ENCODE results near the gene RBM10.
"Not testable (repeated sequence)": the region's sequence is repeated elsewhere in the genome, so short reads cannot be mapped to it uniquely, and the experiment has no call there.

The RBM10 gene

DNA sequence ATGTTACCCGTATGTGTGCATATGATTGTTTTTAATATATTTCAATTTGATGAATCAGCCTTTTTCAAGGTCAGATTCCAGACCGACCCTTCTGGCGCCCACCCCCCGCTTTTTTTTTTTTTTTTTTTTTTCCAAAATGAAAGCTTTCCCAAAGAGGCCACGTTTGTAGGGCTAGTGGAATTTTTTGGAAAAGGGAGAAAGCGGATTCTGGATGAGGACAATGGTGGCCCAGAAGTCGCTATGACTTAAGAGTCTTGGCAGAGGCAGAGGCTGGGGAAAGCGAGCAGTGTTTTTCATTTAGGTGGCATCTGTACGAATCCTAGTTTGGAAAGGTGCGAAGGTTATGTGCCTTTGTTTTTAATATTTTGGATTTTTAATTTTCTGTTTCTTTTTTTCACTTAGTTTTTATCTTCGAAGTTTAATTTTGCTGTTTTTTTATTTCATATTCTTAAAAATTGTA is 15.1 kb upstream of the RBM10 start:
- no peaks in the 10 kb centered on the region for H3K9me3 ChIP-seq (ENCODE audit: insufficient read depth, low read depth, low read length)
- no peak overlapping the region for H3K27ac ChIP-seq (ENCODE audit: low read length)
- peak overlapping the region; percentile 83; the same call in 1 of the 2 replicates for H3K4me3 ChIP-seq (ENCODE audit: low read length)
- H3K27me3 ChIP-seq (ENCODE audit: insufficient read depth, low read length) = no peaks in the 10 kb centered on the region
- H3K4me1 ChIP-seq (ENCODE audit: insufficient read depth, low read length) = no peaks in the 10 kb centered on the region
- H3K9ac ChIP-seq (ENCODE audit: low read depth, low read length) = no peak overlapping the region
- H3K36me3 ChIP-seq (ENCODE audit: insufficient read depth, low read depth, low read length) = no peaks in the 10 kb centered on the region

DNA sequence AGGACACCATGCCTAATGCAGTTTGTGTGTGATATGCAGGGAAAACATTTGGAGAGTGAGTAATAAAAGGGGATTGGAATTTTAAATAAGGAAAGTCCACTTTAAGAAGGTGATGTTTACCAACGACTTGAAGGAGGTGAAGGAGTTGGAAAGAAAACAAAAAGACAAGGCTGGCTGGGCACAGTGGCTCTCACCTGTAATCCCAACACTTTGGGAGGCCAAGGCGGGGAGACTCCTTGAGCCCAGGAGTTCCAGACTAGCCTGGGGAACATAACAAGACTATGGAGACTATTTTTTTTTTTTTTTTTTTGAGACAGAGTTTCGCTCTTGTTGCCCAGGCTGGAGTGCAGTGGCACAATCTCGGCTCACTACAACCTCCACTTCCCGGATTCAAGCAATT is 11.5 kb upstream of the RBM10 start:
- H3K9ac ChIP-seq (ENCODE audit: low read depth, low read length) = no peak overlapping the region
- H3K36me3 ChIP-seq (ENCODE audit: insufficient read depth, low read depth, low read length) = no peaks in the 10 kb centered on the region
- H3K9me3 ChIP-seq (ENCODE audit: insufficient read depth, low read depth, low read length) = no peaks in the 10 kb centered on the region
- no peaks in the 10 kb centered on the region for H3K4me1 ChIP-seq (ENCODE audit: insufficient read depth, low read length)
- no peak overlapping the region for H3K4me3 ChIP-seq (ENCODE audit: low read length)
- no peaks in the 10 kb centered on the region for H3K27me3 ChIP-seq (ENCODE audit: insufficient read depth, low read length)
- H3K27ac ChIP-seq (ENCODE audit: low read length) = no peak overlapping the region

DNA sequence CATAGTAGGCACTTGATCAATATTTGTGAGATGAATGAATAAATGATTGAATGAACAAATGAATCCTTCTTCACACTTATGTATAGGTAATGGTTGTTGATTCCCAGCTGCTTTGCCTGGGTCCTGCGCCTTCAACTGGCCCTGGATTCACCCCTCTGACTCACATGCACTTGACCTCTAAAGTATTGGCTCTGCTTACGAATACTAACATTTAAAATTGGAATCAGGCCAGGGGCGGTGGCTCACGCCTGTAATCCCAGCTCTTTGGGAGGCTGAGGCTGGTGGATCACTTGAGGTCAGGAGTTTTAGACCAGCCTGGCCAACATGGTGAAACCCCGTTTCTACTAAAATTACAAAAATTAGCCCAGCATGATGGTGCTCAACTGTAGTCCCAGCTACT is 9.4 kb upstream of the RBM10 start:
- not testable (repeated sequence) for H3K36me3 ChIP-seq (ENCODE audit: insufficient read depth, low read depth, low read length); H3K27ac ChIP-seq (ENCODE audit: low read length); H3K27me3 ChIP-seq (ENCODE audit: insufficient read depth, low read length); H3K4me1 ChIP-seq (ENCODE audit: insufficient read depth, low read length); H3K9me3 ChIP-seq (ENCODE audit: insufficient read depth, low read depth, low read length); H3K4me3 ChIP-seq (ENCODE audit: low read length); H3K9ac ChIP-seq (ENCODE audit: low read depth, low read length)

DNA sequence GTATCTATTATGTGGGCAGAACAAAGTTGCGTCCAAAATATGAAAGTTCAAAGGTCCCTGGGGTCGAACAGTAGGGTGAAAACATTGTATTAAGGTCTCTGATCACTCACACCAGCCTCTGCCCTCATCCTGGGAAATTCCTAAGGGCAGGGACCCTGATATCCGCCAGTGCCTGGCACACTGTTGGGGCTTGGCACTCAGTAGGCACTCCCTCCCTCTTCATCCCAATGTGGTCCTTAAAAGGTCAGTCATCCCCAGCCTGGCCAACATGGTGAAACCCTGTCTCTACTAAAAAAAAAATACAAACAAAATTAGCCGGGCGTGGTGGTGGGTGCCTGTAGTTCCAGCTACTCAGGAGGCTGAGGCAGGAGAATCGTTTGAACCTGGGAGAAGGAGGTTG is 6.8 kb upstream of the RBM10 start:
- Histone ChIP-seq H3K4me1 (ENCODE audit: insufficient read depth, low read length) (no peaks in the 10 kb centered on the region), H3K36me3 (ENCODE audit: insufficient read depth, low read depth, low read length) (peaks cover 18% of the 10 kb centered on the region; the same call in 1 of the 2 replicates), H3K9me3 (ENCODE audit: insufficient read depth, low read depth, low read length) (no peaks in the 10 kb centered on the region), H3K27ac (ENCODE audit: low read length) (no peak overlapping the region), H3K4me3 (ENCODE audit: low read length) (no peak overlapping the region), H3K27me3 (ENCODE audit: insufficient read depth, low read length) (no peaks in the 10 kb centered on the region), H3K9ac (ENCODE audit: low read depth, low read length) (no peak overlapping the region)

DNA sequence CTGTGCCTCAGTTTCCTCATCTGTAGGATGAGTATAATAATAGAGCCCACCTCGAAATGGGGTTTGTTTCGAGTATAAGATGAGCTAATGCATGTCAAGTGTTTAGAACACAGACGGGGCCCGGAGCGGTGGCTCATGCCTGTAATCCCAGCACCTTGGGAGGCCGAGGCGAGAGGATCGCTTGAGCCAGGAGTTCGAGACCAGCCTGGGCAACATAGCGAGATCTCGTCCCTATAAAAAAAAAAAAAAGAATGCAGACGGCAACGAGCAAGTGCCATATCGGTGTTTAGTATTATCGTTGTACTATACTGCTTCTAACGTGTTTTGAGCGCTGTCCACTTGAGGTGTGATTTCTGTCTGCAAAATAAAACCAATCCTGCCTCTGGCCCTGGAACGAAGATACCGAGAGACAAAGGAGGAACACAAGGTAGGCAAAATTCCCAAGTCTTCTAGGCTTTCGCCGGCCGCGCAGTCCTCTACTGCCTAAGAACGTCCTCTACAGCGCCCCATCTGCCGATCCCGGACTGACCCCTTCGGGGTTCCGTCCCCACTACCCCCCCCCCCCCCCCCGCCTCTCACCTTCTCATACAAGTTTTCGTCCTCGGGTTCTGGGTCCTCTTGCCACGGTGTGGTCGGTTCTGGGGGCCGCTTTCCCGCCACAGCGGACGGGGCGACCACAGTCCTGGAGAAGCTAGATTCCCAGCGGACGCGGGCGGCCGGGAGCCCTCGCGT is 961 bp upstream of the RBM10 start:
- Histone ChIP-seq H3K36me3 (ENCODE audit: insufficient read depth, low read depth, low read length) (peaks cover 18% of the 10 kb centered on the region; the same call in 1 of the 2 replicates), H3K9me3 (ENCODE audit: insufficient read depth, low read depth, low read length) (no peaks in the 10 kb centered on the region), H3K27ac (ENCODE audit: low read length) (peak overlapping the region; percentile 98), H3K27me3 (ENCODE audit: insufficient read depth, low read length) (no peaks in the 10 kb centered on the region), H3K4me3 (ENCODE audit: low read length) (peak overlapping the region; percentile 92), H3K9ac (ENCODE audit: low read depth, low read length) (peak overlapping the region; percentile 94), H3K4me1 (ENCODE audit: insufficient read depth, low read length) (no peaks in the 10 kb centered on the region)

DNA sequence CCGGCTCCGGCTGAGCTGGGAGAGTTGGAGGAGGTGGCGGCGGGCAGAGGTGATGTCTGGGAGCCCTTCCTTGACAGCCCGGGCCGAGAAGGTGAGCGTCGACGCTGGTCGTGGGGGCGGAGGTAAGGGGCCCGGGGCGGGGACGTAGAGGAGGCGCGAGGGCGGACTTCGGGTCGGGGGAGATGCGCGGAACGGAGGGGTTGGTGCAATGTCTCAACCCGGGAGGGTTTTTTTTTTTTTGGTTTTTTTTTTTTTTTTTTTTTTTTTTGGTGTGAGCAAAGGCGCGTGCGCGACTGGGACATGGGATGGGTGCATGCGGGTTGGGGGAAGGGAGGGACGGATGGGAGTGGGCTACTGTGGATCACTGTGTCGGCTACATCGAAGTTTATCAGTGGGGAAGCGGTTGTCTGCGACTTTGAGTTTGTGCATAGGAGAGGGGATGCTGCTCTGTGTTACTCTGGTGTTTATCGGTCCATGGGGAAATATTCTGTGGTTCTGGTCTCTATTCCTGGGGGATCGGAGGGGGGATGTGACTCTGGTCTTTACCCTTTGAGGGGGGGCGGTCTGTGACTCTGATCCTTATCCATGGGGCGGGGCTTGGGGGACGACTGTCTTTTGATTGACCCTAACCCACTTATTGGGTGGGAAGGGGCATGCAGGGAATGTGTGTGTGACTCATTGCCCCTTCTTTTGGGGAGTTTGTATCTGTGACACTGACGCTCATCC is 537 bp downstream of the RBM10 start:
- Histone ChIP-seq H3K27me3 (ENCODE audit: insufficient read depth, low read length) (no peaks in the 10 kb centered on the region), H3K4me1 (ENCODE audit: insufficient read depth, low read length) (no peaks in the 10 kb centered on the region), H3K36me3 (ENCODE audit: insufficient read depth, low read depth, low read length) (peaks cover 20% of the 10 kb centered on the region; the same call in 1 of the 2 replicates), H3K4me3 (ENCODE audit: low read length) (peak overlapping the region; percentile 92), H3K9ac (ENCODE audit: low read depth, low read length) (peak overlapping the region; percentile 94; the same call in 1 of the 2 replicates), H3K9me3 (ENCODE audit: insufficient read depth, low read depth, low read length) (no peaks in the 10 kb centered on the region), H3K27ac (ENCODE audit: low read length) (peak overlapping the region; percentile 71)

DNA sequence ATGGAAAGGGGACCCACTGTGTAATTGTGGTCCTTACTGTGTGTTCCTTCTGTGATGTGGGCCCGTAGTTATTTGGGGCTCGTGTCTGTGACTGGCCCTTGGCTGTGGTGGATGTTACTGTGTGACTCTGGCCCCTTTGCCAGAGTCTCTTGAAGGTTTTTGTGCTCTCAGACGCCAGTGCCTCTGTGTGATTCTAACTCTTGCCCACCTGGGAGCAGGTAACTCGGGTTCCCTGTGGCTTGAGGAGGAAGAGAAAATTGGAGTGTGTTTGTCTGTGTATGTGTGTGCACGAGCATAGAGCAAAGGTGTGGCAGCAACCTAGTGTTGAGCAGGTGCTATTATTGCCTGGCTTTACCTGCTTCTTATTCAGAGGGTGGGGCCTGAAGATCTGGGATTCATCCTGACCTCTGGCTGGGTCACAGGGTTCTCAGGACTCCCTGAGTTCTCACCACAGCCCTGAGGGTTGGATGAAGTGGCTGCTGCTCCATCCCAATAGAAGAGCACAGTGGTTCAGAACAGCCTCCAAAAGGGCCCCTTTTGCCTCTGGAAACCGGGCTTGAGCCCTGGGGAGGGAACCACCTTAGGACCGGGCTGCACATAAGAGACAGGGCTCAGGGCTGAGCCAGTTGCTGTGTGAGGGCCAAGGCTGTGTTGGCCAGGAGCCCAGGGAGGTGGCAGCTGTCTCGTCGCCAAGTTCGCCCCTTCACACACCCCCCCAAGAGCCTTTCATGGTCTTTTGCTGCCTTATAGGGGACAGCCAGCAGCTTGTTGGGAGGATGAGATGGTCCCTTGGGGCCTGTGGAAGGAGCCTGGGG is 1.3 kb downstream of the RBM10 start:
- Histone ChIP-seq H3K36me3 (ENCODE audit: insufficient read depth, low read depth, low read length) (peaks cover 22% of the 10 kb centered on the region), H3K9ac (ENCODE audit: low read depth, low read length) (peak overlapping the region; percentile 94), H3K4me3 (ENCODE audit: low read length) (peak overlapping the region; percentile 92), H3K9me3 (ENCODE audit: insufficient read depth, low read depth, low read length) (no peaks in the 10 kb centered on the region), H3K4me1 (ENCODE audit: insufficient read depth, low read length) (no peaks in the 10 kb centered on the region), H3K27me3 (ENCODE audit: insufficient read depth, low read length) (no peaks in the 10 kb centered on the region), H3K27ac (ENCODE audit: low read length) (no peak overlapping the region)

DNA sequence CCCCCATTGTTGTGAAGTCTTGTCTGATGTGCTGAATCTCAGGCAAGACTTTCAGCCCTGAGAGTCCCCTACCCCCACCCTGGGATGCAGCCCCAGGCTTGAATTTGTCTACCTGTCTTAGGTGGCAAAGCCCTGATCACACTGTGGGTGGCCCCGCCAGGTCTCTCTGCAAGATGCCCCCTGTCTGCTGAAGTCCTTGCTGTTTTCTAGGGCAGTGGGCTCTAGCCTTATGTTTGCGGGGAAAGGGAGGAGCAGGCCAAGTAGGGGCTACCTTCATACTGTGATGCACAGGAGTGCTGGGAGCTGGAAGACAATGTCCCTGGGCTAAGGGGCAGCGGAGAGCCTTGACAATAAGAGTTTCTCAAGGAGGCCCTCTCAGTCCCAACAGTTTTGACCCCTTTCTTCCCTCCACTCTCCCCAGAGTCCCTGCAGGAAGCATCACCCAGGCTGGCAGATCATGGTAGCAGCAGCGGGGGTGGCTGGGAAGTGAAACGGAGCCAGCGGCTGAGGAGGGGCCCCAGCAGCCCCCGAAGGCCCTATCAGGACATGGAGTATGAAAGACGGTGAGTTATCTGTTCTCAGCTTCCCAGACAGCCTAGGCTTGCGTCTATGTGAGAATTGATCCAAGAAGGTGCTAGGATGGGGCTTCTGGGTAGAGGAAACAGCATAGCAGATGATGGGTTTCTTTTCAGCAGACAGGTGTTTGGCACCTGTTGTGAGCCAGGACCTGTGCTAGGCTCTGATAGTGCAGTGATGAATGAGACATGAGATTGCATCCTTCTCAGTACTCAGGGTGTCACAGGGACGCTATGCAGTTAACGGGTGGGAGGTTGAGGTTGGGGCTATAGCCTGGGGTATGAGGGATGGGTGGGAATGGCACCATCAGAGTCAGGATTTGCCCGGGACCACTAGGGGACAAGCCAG is 2.2 kb downstream of the RBM10 start:
- Histone ChIP-seq H3K27me3 (ENCODE audit: insufficient read depth, low read length) (no peaks in the 10 kb centered on the region), H3K9ac (ENCODE audit: low read depth, low read length) (peak overlapping the region; percentile 94), H3K36me3 (ENCODE audit: insufficient read depth, low read depth, low read length) (peaks cover 23% of the 10 kb centered on the region), H3K4me3 (ENCODE audit: low read length) (peak overlapping the region; percentile 92; the same call in 1 of the 2 replicates), H3K27ac (ENCODE audit: low read length) (no peak overlapping the region), H3K9me3 (ENCODE audit: insufficient read depth, low read depth, low read length) (no peaks in the 10 kb centered on the region), H3K4me1 (ENCODE audit: insufficient read depth, low read length) (no peaks in the 10 kb centered on the region)

DNA sequence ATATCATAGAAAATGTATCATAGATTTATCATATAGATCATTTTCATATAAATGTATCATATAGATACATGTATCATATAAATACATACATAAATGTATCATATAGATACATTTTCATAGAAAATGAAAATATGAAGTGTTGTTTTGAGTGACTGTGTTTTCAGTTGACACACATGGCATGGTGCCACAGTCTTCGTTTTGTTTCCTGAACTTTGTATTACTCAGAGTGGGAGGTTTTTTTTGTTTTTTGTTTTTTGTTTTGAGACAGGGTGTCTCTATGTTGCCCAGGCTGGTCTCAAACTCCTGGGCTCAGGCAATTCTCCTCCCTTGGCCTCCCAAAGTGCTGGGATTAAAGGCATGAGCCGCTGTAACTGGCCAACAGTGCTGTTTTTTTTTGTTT is 3.9 kb downstream of the RBM10 start:
- Histone ChIP-seq H3K36me3 (ENCODE audit: insufficient read depth, low read depth, low read length) (peaks cover 26% of the 10 kb centered on the region), H3K27ac (ENCODE audit: low read length) (no peak overlapping the region), H3K9me3 (ENCODE audit: insufficient read depth, low read depth, low read length) (no peaks in the 10 kb centered on the region), H3K4me3 (ENCODE audit: low read length) (no peak overlapping the region), H3K27me3 (ENCODE audit: insufficient read depth, low read length) (no peaks in the 10 kb centered on the region), H3K4me1 (ENCODE audit: insufficient read depth, low read length) (no peaks in the 10 kb centered on the region), H3K9ac (ENCODE audit: low read depth, low read length) (no peak overlapping the region)

DNA sequence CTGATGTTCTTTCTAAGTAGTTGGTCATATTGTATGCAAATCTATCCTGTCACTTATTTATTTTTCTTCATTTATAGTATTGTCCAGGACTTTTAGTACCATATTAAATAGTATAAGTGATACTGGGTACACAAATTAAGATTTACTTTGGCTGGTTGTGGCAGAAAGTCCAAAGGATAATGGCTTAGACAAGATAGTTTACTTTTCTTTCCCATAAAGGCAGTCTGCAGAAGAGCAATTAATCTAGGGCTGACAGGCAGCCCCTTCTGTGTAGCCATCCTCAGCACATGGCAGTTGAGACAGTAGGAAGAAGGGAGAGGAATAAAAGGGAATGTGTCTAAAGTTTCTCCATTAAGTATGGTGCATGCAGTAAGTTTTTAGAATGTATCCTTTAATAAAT is 6.4 kb downstream of the RBM10 start:
- H3K4me3 ChIP-seq (ENCODE audit: low read length) = no peak overlapping the region
- no peaks in the 10 kb centered on the region for H3K4me1 ChIP-seq (ENCODE audit: insufficient read depth, low read length)
- peaks cover 36% of the 10 kb centered on the region for H3K36me3 ChIP-seq (ENCODE audit: insufficient read depth, low read depth, low read length)
- H3K9me3 ChIP-seq (ENCODE audit: insufficient read depth, low read depth, low read length) = no peaks in the 10 kb centered on the region
- H3K27ac ChIP-seq (ENCODE audit: low read length) = no peak overlapping the region
- H3K9ac ChIP-seq (ENCODE audit: low read depth, low read length) = no peak overlapping the region
- no peaks in the 10 kb centered on the region for H3K27me3 ChIP-seq (ENCODE audit: insufficient read depth, low read length)

Measured in iPS-20b (cell line).